ENCODE data around the gene ADGRD2. TPM values are rescaled to one million over a fixed set of nuclear protein-coding genes. Genes with fewer than 3 reads are reported as not detected.
A peak's percentile ranks its signal among the peaks of the same experiment; 100 is the strongest.

Gene ADGRD2
- total RNA-seq, 4 donors from 2014 or later: not detected

GRCh38 chr9:124453586-124454191 lies 3.4 kb downstream of the ADGRD2 start:
- no peak for TF ChIP-seq EP300 (IDR thresholded peaks at IDR 0.05)
- no peak for TF ChIP-seq CTCF (IDR thresholded peaks at IDR 0.05)
- TF ChIP-seq POLR2A (IDR thresholded peaks at IDR 0.05): no peak
- Histone ChIP-seq H3K4me1 (peaks cover 0 to 24% (median 0%) of the 10 kb centered on the region in 4 donors), H3K27me3 (peaks cover 0 to 51% of the 10 kb centered on the region in 2 donors), H3K4me3 (peak overlapping the region in 1 of 4 donors; percentile 24), H3K9me3 (no peaks in the 10 kb centered on the region), H3K27ac (no peak overlapping the region), H3K36me3 (no peaks in the 10 kb centered on the region)
- DNase-seq (ENCODE audit: low spot score in 2 of 2): no peak
- 33 to 34% methylated on average over 17 to 24 of the region's 35 CpGs for WGBS, 2 donors

- Histone ChIP-seq H3K4me1 (peaks cover 0 to 24% (median 0%) of the 10 kb centered on the region in 4 donors), H3K9me3 (no peaks in the 10 kb centered on the region), H3K27ac (no peak overlapping the region), H3K27me3 (peaks cover 0 to 51% of the 10 kb centered on the region in 2 donors), H3K4me3 (no peak overlapping the region), H3K36me3 (no peaks in the 10 kb centered on the region)
- WGBS, 2 donors: 79 to 88% methylated on average over 7 to 9 of the region's 9 CpGs
- TF ChIP-seq EP300 (IDR thresholded peaks at IDR 0.05) (no peak), CTCF (IDR thresholded peaks at IDR 0.05) (no peak), POLR2A (IDR thresholded peaks at IDR 0.05) (no peak)
- DNase-seq (ENCODE audit: low spot score in 2 of 2): no peak
These were observed 4.0 kb downstream of the ADGRD2 start for GRCh38 chr9:124454296-124454695.

- no peak overlapping the region for H3K27ac ChIP-seq
- WGBS, 2 donors: 77 to 81% methylated on average over 11 to 14 of the region's 14 CpGs
- no peak for DNase-seq (ENCODE audit: low spot score in 2 of 2)
- no peaks in the 10 kb centered on the region for H3K36me3 ChIP-seq
- TF ChIP-seq EP300 (IDR thresholded peaks at IDR 0.05): no peak
- TF ChIP-seq CTCF (IDR thresholded peaks at IDR 0.05): no peak
- no peak for TF ChIP-seq POLR2A (IDR thresholded peaks at IDR 0.05)
- H3K9me3 ChIP-seq: no peaks in the 10 kb centered on the region
- peaks cover 0 to 24% (median 0%) of the 10 kb centered on the region in 4 donors for H3K4me1 ChIP-seq
- peaks cover 0 to 47% of the 10 kb centered on the region in 2 donors for H3K27me3 ChIP-seq
- H3K4me3 ChIP-seq: no peak overlapping the region
These were observed 4.7 kb downstream of the ADGRD2 start for GRCh38 chr9:124454791-124455443.

- TF ChIP-seq POLR2A (IDR thresholded peaks at IDR 0.05) (no peak), EP300 (IDR thresholded peaks at IDR 0.05) (no peak), CTCF (IDR thresholded peaks at IDR 0.05) (no peak)
- Histone ChIP-seq H3K9me3 (peaks cover 0 to 6% (median 0%) of the 10 kb centered on the region in 4 donors), H3K27ac (no peak overlapping the region), H3K27me3 (peaks cover 0 to 38% of the 10 kb centered on the region in 2 donors), H3K4me1 (peaks cover 0 to 16% (median 0%) of the 10 kb centered on the region in 4 donors), H3K4me3 (no peak overlapping the region), H3K36me3 (no peaks in the 10 kb centered on the region)
- no peak for DNase-seq (ENCODE audit: low spot score in 2 of 2)
- WGBS, 2 donors: 79% methylated on average over 7 of the region's 7 CpGs
These were observed 5.6 kb downstream of the ADGRD2 start for GRCh38 chr9:124455820-124456219.

Data from tibial nerve (tissue), 4 donors.